ENCODE results near the gene CYP11A1.
A peak's percentile ranks its signal among the peaks of the same experiment; 100 is the strongest.

CYP11A1 gene

DNA sequence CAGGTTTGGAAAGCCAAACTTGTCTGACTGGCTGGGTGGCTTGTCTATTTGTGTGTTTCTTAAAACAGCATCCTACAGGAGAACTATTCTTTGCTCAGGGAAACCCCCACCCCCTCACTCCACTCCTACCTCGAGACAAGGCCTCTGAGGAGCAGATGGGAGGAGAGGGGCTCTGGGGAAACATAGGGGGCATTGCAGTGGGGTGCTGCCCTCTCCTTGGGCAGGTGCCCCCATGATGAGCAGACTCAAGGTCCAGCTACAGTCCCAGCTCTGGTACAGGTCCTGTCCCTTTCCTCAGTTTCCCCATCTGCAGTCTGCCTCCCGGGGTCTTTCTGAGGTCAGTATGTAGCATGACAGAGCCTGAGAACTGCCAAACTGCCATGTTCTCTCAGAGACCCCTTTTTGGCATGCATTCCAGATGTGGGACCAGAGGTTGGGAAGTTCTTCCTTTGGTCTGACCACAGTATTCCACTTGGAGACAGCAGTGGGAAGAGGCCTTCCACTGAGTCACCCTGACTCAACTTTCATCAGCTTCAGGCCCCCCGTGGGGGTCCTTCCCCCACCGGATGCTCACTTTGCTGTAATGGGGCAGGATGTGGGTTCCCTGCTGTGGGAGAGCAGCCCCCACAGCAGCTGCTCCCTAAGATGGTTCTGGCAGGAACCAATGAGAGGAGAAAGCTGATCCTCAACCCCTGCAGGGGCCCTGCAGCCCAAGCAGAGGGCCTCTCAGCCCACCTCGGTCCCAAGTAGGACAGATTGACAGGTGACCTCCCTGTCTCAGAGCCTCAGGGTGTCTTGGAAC, 32.3 kb upstream of the CYP11A1 start:
- Histone ChIP-seq H3K4me2 (ENCODE audit: low read length) (peak overlapping the region; percentile 36), H3K9me3 (replicated peaks; ENCODE audit: low read length) (no peaks in the 10 kb centered on the region), H3K9ac (ENCODE audit: low read depth, low read length) (peak overlapping the region; percentile 54), H3K4me3 (ENCODE audit: low read length) (no peak overlapping the region), H3K4me1 (ENCODE audit: control insufficient read depth, insufficient read depth, low read length) (peaks cover 78% of the 10 kb centered on the region), H3K27me3 (ENCODE audit: control insufficient read depth, insufficient read depth, low read length) (no peaks in the 10 kb centered on the region), H3K36me3 (ENCODE audit: insufficient read depth, low read length) (no peaks in the 10 kb centered on the region)

- Histone ChIP-seq H3K4me3 (ENCODE audit: low read length) (no peak overlapping the region), H3K36me3 (ENCODE audit: insufficient read depth, low read length) (no peaks in the 10 kb centered on the region), H3K4me1 (ENCODE audit: control insufficient read depth, insufficient read depth, low read length) (peaks cover 84% of the 10 kb centered on the region), H3K27me3 (ENCODE audit: control insufficient read depth, insufficient read depth, low read length) (no peaks in the 10 kb centered on the region), H3K4me2 (ENCODE audit: low read length) (no peak overlapping the region), H3K9me3 (replicated peaks; ENCODE audit: low read length) (no peaks in the 10 kb centered on the region), H3K9ac (ENCODE audit: low read depth, low read length) (peak overlapping the region; percentile 44)
These were observed 31.7 kb upstream of the CYP11A1 start for GRCh38 chr15:74399100-74399499.

- Histone ChIP-seq H3K4me1 (ENCODE audit: control insufficient read depth, insufficient read depth, low read length) (peaks cover 86% of the 10 kb centered on the region), H3K36me3 (ENCODE audit: insufficient read depth, low read length) (no peaks in the 10 kb centered on the region), H3K9me3 (replicated peaks; ENCODE audit: low read length) (no peaks in the 10 kb centered on the region), H3K4me2 (ENCODE audit: low read length) (no peak overlapping the region), H3K27me3 (ENCODE audit: control insufficient read depth, insufficient read depth, low read length) (no peaks in the 10 kb centered on the region), H3K9ac (ENCODE audit: low read depth, low read length) (peak overlapping the region; percentile 73), H3K4me3 (ENCODE audit: low read length) (no peak overlapping the region)
These were observed 30.7 kb upstream of the CYP11A1 start for GRCh38 chr15:74398183-74398582.

DNA sequence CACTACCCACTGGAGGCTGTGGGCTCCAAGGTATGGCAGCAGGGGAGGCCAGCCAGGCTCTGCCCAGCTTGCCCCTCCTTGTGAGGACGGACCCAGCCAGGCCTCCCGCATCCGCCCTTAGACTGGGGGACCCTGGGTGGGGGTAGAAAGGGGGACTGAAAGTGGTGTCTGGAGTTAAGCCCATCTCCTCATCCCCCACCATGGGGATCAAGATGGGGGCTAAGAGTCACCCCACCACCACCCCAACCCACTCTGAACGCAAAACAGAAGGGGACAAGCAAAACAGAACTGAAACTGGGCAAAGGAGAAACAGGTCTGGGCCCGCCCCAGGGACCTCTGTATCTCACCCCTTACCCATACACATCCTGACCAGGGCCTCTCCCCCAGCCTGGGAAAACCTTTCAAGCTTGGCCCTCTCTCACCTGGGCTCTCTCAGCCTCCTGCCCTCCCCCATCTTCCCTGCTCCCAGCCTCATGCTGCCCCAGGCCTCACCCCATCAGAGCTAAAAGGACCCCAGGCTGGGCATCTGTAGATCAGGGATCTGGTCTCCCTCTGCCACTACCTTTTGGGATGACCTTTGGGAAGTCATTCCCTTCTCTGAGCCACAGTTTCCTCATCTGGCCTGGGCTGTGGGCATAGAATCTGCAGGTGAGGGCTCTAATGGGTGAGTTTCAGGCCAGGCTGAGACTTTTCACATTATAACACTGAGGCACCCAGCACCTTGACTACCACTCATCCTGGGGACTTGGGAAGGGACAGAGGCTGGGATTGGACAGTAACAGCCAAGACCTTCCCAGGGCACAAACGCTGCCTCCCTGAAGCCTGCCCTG, 30.0 kb upstream of the CYP11A1 start:
- Histone ChIP-seq H3K4me2 (ENCODE audit: low read length) (peak overlapping the region; percentile 50), H3K4me1 (ENCODE audit: control insufficient read depth, insufficient read depth, low read length) (peaks cover 93% of the 10 kb centered on the region), H3K27me3 (ENCODE audit: control insufficient read depth, insufficient read depth, low read length) (no peaks in the 10 kb centered on the region), H3K36me3 (ENCODE audit: insufficient read depth, low read length) (no peaks in the 10 kb centered on the region), H3K9me3 (replicated peaks; ENCODE audit: low read length) (no peaks in the 10 kb centered on the region), H3K9ac (ENCODE audit: low read depth, low read length) (peak overlapping the region; percentile 73), H3K4me3 (ENCODE audit: low read length) (no peak overlapping the region)

DNA sequence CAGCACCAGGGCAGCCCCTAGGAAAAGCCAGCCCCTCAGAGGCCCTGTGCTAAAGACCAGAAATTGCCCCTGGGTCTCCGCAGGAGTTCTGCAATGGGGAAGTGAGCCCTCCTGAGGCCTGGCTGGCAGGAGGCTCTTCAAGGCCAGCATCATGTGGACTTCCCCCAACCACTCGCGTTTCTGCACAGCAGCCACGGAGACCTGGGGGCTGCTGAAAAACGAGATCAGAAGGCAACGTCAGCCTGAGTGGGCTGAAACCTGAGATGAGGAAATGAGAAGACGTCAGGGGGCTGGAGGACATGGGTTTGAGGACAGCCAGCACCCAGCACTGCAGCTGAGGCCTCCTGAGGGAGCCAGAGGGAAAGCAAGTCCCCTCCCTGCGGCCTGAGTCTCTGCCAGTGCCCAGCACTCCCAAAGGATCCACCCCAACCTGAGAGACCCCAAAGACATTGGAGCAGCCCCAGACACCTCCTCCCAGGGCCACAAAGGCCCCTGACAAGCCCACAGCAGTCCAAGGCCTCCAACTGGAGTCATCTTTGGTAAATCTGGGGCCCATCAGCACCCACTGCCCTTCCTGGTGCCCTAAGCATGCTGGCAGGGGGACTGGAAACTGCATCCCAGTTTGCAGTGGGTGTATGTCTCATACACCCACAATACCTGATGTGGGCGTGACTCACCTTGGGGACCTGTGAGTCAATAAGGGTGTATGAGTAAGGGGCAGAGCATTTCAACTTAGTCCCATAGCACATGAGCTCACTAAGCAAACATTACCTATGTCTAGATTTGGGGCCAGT, 29.2 kb upstream of the CYP11A1 start:
- Histone ChIP-seq H3K9me3 (replicated peaks; ENCODE audit: low read length) (no peaks in the 10 kb centered on the region), H3K4me3 (ENCODE audit: low read length) (peak overlapping the region; percentile 9), H3K4me2 (ENCODE audit: low read length) (peak overlapping the region; percentile 50), H3K9ac (ENCODE audit: low read depth, low read length) (peak overlapping the region; percentile 73), H3K4me1 (ENCODE audit: control insufficient read depth, insufficient read depth, low read length) (peaks cover 97% of the 10 kb centered on the region), H3K27me3 (ENCODE audit: control insufficient read depth, insufficient read depth, low read length) (no peaks in the 10 kb centered on the region), H3K36me3 (ENCODE audit: insufficient read depth, low read length) (no peaks in the 10 kb centered on the region)

- no peaks in the 10 kb centered on the region for H3K9me3 ChIP-seq (replicated peaks; ENCODE audit: low read length)
- no peak overlapping the region for H3K4me2 ChIP-seq (ENCODE audit: low read length)
- no peaks in the 10 kb centered on the region for H3K36me3 ChIP-seq (ENCODE audit: insufficient read depth, low read length)
- no peaks in the 10 kb centered on the region for H3K27me3 ChIP-seq (ENCODE audit: control insufficient read depth, insufficient read depth, low read length)
- H3K4me3 ChIP-seq (ENCODE audit: low read length): no peak overlapping the region
- H3K4me1 ChIP-seq (ENCODE audit: control insufficient read depth, insufficient read depth, low read length): peaks cover 95% of the 10 kb centered on the region
- peak overlapping the region; percentile 73 for H3K9ac ChIP-seq (ENCODE audit: low read depth, low read length)
These were observed 28.6 kb upstream of the CYP11A1 start for GRCh38 chr15:74396146-74396438.

GRCh38 chr15:74395319-74396145, 28.1 kb upstream of the CYP11A1 start:
- Histone ChIP-seq H3K27me3 (ENCODE audit: control insufficient read depth, insufficient read depth, low read length) (no peaks in the 10 kb centered on the region), H3K4me3 (ENCODE audit: low read length) (no peak overlapping the region), H3K4me1 (ENCODE audit: control insufficient read depth, insufficient read depth, low read length) (peaks cover 89% of the 10 kb centered on the region), H3K9ac (ENCODE audit: low read depth, low read length) (peak overlapping the region; percentile 73), H3K36me3 (ENCODE audit: insufficient read depth, low read length) (no peaks in the 10 kb centered on the region), H3K4me2 (ENCODE audit: low read length) (peak overlapping the region; percentile 23), H3K9me3 (replicated peaks; ENCODE audit: low read length) (no peaks in the 10 kb centered on the region)

DNA sequence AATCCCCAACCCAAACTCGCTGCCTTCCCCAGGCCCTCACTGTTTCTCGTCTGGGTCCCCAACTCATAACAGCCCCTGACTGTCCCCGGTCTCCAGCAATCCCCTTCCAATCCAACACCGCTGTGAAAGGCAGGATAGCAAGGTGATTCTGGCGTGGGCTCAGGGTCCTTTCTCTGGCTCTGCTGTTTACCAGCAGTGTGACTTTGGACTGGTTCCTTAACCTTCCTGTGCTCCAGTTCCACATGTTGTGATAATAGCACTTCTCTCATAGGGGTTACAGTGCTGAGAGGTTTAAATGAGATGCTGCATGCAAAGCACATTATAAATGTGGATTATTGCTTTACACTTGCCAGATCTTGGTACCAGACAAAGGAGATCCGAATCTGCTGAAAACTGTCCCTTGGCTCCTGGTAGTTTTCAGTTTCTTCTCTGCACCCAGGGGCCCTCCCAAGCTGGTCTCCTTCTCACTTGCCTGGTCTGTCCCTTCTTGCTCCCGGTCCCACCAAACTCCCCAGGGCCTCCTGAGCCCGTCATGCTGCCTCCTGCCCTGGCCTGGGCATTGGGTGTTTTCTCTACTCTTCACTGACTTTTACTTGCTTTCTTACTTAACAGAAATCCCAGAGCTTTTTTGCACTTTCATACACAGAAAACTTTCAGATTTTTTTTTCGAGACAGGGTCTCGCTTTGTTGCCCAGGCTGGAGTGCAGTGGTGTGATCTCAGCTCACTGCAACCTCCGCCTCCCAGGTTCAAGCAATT, 26.8 kb upstream of the CYP11A1 start:
- Histone ChIP-seq H3K36me3 (ENCODE audit: insufficient read depth, low read length) (no peaks in the 10 kb centered on the region), H3K9ac (ENCODE audit: low read depth, low read length) (peak overlapping the region; percentile 46), H3K4me1 (ENCODE audit: control insufficient read depth, insufficient read depth, low read length) (peaks cover 76% of the 10 kb centered on the region), H3K4me3 (ENCODE audit: low read length) (no peak overlapping the region), H3K9me3 (replicated peaks; ENCODE audit: low read length) (no peaks in the 10 kb centered on the region), H3K4me2 (ENCODE audit: low read length) (no peak overlapping the region), H3K27me3 (ENCODE audit: control insufficient read depth, insufficient read depth, low read length) (no peaks in the 10 kb centered on the region)

- Histone ChIP-seq H3K9me3 (replicated peaks; ENCODE audit: low read length) (no peaks in the 10 kb centered on the region), H3K9ac (ENCODE audit: low read depth, low read length) (no peak overlapping the region), H3K4me1 (ENCODE audit: control insufficient read depth, insufficient read depth, low read length) (peaks cover 68% of the 10 kb centered on the region), H3K36me3 (ENCODE audit: insufficient read depth, low read length) (no peaks in the 10 kb centered on the region), H3K4me3 (ENCODE audit: low read length) (no peak overlapping the region), H3K27me3 (ENCODE audit: control insufficient read depth, insufficient read depth, low read length) (no peaks in the 10 kb centered on the region), H3K4me2 (ENCODE audit: low read length) (no peak overlapping the region)
These were observed 26.0 kb upstream of the CYP11A1 start for GRCh38 chr15:74393423-74393822.

- peak overlapping the region; percentile 67 for H3K9ac ChIP-seq (ENCODE audit: low read depth, low read length)
- no peaks in the 10 kb centered on the region for H3K36me3 ChIP-seq (ENCODE audit: insufficient read depth, low read length)
- peak overlapping the region; percentile 51 for H3K4me2 ChIP-seq (ENCODE audit: low read length)
- no peaks in the 10 kb centered on the region for H3K9me3 ChIP-seq (replicated peaks; ENCODE audit: low read length)
- H3K4me3 ChIP-seq (ENCODE audit: low read length): no peak overlapping the region
- peaks cover 63% of the 10 kb centered on the region for H3K4me1 ChIP-seq (ENCODE audit: control insufficient read depth, insufficient read depth, low read length)
- H3K27me3 ChIP-seq (ENCODE audit: control insufficient read depth, insufficient read depth, low read length): no peaks in the 10 kb centered on the region
These were observed 25.5 kb upstream of the CYP11A1 start for GRCh38 chr15:74392902-74393301.

Measured in skeletal muscle satellite cell (primary cell).